ENCODE results near the gene RASGRP1.

Gene RASGRP1

DNA sequence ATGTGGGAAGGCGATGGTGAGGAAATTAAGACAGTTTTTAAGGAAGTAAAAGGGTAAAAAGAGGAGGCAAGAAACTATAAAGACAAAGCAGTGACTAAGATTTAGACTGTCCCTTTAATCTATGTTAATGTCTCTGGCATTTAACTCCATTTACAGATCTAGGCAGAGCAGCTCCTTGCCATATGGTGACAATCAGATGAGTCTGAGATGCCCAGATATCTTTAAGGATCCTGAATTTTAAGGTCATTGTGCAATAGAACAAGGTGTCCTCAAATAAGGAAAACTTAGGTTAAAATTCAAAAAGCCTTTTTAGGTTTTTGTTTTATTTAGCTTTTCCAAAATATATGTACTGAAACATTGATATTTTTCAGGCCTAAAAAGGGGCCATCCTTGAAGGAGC lies 24.1 kb downstream of the RASGRP1 start:
- no peaks in the 10 kb centered on the region for H3K36me3 Mint-ChIP-seq (ENCODE audit: low read depth)
- no peak for TF ChIP-seq CTCF (IDR thresholded peaks at IDR 0.05)
- no peaks in the 10 kb centered on the region for H3K27me3 Mint-ChIP-seq (ENCODE audit: low read depth, poor library complexity)
- H3K27ac Mint-ChIP-seq, result no peak overlapping the region
- no peak overlapping the region for H3K4me3 Mint-ChIP-seq
- no peaks in the 10 kb centered on the region for H3K4me1 Mint-ChIP-seq
- no peak for DNase-seq
- no peaks in the 10 kb centered on the region for H3K9me3 Mint-ChIP-seq

DNA sequence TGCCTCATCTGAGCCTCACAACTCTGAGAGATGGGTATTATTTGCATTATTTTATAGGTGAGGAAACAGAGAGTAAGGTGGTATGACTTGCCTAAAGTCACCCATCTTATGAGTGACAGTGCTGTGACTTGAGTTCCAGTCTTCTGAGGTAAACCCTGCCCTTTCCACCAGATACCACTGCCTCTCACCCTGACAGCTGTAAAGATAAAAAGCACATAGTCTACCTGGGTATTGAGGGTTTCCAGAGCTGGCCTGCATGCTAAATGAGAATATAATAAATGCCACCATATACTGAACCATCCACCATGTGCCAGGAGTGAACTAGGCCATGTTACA lies 25.6 kb downstream of the RASGRP1 start:
- Mint-ChIP-seq H3K4me1 (no peaks in the 10 kb centered on the region), H3K9me3 (no peaks in the 10 kb centered on the region), H3K4me3 (no peak overlapping the region), H3K27ac (no peak overlapping the region), H3K36me3 (ENCODE audit: low read depth) (no peaks in the 10 kb centered on the region), H3K27me3 (ENCODE audit: low read depth, poor library complexity) (peaks cover 3% of the 10 kb centered on the region)
- no peak for TF ChIP-seq CTCF (IDR thresholded peaks at IDR 0.05)
- no peak for DNase-seq

DNA sequence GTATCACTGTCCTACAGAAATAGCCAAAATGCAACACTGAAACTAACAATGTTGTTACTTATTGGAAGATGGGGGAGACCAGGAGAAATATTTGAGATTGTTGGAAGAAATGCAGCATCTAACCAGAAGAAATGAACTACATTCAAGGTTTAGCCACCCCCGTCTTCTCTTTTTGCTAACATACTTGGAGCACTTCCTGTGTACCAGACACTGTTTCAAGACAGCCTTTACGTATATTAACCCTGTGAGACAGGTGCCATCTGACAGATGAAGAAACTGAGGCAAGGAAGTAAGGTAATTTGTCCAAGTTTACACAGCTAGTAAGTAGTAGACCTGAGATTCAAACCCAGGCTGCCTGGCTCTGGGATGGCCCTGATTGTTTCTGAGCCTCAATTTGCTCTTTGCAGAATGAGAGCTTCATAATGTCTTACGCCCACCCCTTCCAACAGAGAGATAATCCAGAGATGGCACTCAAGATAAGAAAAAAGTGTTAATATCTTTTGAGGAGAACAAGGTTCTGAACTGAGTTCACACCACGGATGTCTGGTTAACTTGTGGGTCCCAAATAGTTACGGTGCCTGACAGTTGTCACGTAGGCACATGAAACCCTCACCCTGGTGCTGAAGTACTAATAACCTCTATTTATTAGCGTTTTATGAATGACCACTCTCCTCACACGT lies 26.1 kb downstream of the RASGRP1 start:
- H3K4me1 Mint-ChIP-seq, result no peaks in the 10 kb centered on the region
- H3K4me3 Mint-ChIP-seq, result no peak overlapping the region
- H3K36me3 Mint-ChIP-seq (ENCODE audit: low read depth), result no peaks in the 10 kb centered on the region
- no peak for DNase-seq
- no peak overlapping the region for H3K27ac Mint-ChIP-seq
- H3K27me3 Mint-ChIP-seq (ENCODE audit: low read depth, poor library complexity), result peaks cover 3% of the 10 kb centered on the region
- no peak for TF ChIP-seq CTCF (IDR thresholded peaks at IDR 0.05)
- no peaks in the 10 kb centered on the region for H3K9me3 Mint-ChIP-seq

- peaks cover 3% of the 10 kb centered on the region for H3K27me3 Mint-ChIP-seq (ENCODE audit: low read depth, poor library complexity)
- no peak overlapping the region for H3K27ac Mint-ChIP-seq
- no peak for DNase-seq
- no peak overlapping the region for H3K4me3 Mint-ChIP-seq
- peaks cover 4% of the 10 kb centered on the region for H3K4me1 Mint-ChIP-seq
- H3K36me3 Mint-ChIP-seq (ENCODE audit: low read depth), result no peaks in the 10 kb centered on the region
- H3K9me3 Mint-ChIP-seq, result no peaks in the 10 kb centered on the region
- TF ChIP-seq CTCF (IDR thresholded peaks at IDR 0.05), result no peak
Measured at GRCh38 chr15:38536201-38536676, 28.4 kb downstream of the RASGRP1 start.

GRCh38 chr15:38535491-38536200 lies 29.0 kb downstream of the RASGRP1 start:
- DNase-seq, result no peak
- TF ChIP-seq CTCF (IDR thresholded peaks at IDR 0.05), result no peak
- H3K27me3 Mint-ChIP-seq (ENCODE audit: low read depth, poor library complexity), result peaks cover 3% of the 10 kb centered on the region
- H3K4me3 Mint-ChIP-seq, result no peak overlapping the region
- H3K27ac Mint-ChIP-seq, result no peak overlapping the region
- no peaks in the 10 kb centered on the region for H3K9me3 Mint-ChIP-seq
- H3K4me1 Mint-ChIP-seq, result peaks cover 4% of the 10 kb centered on the region
- H3K36me3 Mint-ChIP-seq (ENCODE audit: low read depth), result no peaks in the 10 kb centered on the region

DNA sequence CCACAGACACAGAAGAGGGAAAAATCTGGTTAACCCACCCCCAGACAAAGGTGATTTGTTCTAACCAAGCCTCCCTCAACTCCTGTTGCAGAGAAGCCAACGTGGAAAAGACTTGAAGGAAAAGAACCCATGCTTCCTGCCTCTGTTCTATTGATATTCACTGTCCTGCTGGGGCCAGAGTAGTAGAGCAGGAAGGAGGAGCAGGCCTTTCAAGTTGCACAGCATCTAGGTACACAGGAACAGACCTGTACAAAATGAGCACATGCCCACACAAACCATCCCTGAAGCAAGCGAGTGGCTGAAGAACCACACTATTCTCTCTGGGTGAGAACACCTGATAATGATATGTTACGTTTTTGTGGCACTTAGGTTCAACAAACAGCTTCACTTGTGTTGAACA lies 29.9 kb downstream of the RASGRP1 start:
- Mint-ChIP-seq H3K4me3 (no peak overlapping the region), H3K27ac (no peak overlapping the region), H3K27me3 (ENCODE audit: low read depth, poor library complexity) (peaks cover 3% of the 10 kb centered on the region), H3K4me1 (peaks cover 4% of the 10 kb centered on the region), H3K36me3 (ENCODE audit: low read depth) (no peaks in the 10 kb centered on the region), H3K9me3 (no peaks in the 10 kb centered on the region)
- DNase-seq, result no peak
- TF ChIP-seq CTCF (IDR thresholded peaks at IDR 0.05), result no peak
